D341Med (cell line): ENCODE data around the gene PIR.

ENCODE experiments used
- DNase-seq: peaks from one replicate; pipeline ENCODE4 v3.0.0; 2012; ENCODE audit warnings: low spot score

The PIR gene

GRCh38 chrX:15345976-15346375 is 147.2 kb downstream of the PIR start:
- DNase-seq: no peak

- no peak for DNase-seq
Measured at GRCh38 chrX:15344106-15344505, 149.0 kb downstream of the PIR start.

- DNase-seq: no peak
Measured at GRCh38 chrX:15343075-15343476, 150.1 kb downstream of the PIR start.

- no peak for DNase-seq
Measured at GRCh38 chrX:15340867-15341266, 152.3 kb downstream of the PIR start.

GRCh38 chrX:15336023-15336413 is 157.1 kb downstream of the PIR start:
- peak; percentile 13 for DNase-seq

GRCh38 chrX:15335135-15336022 is 157.8 kb downstream of the PIR start, which contains the start of gene PIGA:
Gene PIGA, minus strand, starts transcription at chrX:15335523. Its CDS starts 3,593 bp downstream, at chrX:15331930.
- DNase-seq: peak; percentile 93
